HepG2 (cell line): Measurements from ENCODE around the gene WDR43. TPM values are rescaled to one million over a fixed set of nuclear protein-coding genes. Genes with fewer than 3 reads are reported as not detected.

Source experiments
- CC2D1A ChIP-seq: sonication (generic); formaldehyde crosslinking; IDR thresholded peaks from 2 replicates; pipeline ENCODE4 v1.8.1; 2023; ENCODE audit warnings: mild to moderate bottlenecking, missing genetic modification reagents
- HNF1B ChIP-seq: sonication (generic); formaldehyde crosslinking; IDR thresholded peaks from 2 replicates; pipeline ENCODE4 v1.5.1; 2020; ENCODE audit warnings: mild to moderate bottlenecking, moderate library complexity, missing genetic modification reagents
- KMT2B ChIP-seq: IDR thresholded peaks from 2 replicates; pipeline ENCODE4 v1.6.1; 2016; ENCODE audit warnings: missing genetic modification reagents, missing compliant biosample characterization
- PATZ1 ChIP-seq: sonication (generic); formaldehyde crosslinking; IDR thresholded peaks from 2 replicates; pipeline ENCODE4 v1.4.0; 2020; ENCODE audit warnings: missing genetic modification reagents
- PRDM10 ChIP-seq: sonication (generic); formaldehyde crosslinking; IDR thresholded peaks from 2 replicates; pipeline ENCODE4 v1.4.0; 2020; ENCODE audit warnings: low read depth, missing genetic modification reagents
- RAD21 ChIP-seq: fragments of 450-650 bp; formaldehyde crosslinking; IDR thresholded peaks from 2 replicates; pipeline ENCODE4 v1.5.0; 2020; ENCODE audit warnings: mild to moderate bottlenecking
- RBM22 ChIP-seq: fragments of 200-400 bp; formaldehyde crosslinking; optimal IDR thresholded peaks from 2 replicates; pipeline ENCODE3; 2017; ENCODE audit warnings: mild to moderate bottlenecking, low read length, moderate library complexity
- SNRNP70 ChIP-seq: fragments of 200-400 bp; formaldehyde crosslinking; IDR thresholded peaks from 2 replicates; pipeline ENCODE4 v1.6.1; 2017; ENCODE audit warnings: mild to moderate bottlenecking, low read depth, low read length, moderate library complexity
- SSRP1 ChIP-seq: IDR thresholded peaks from 2 replicates; pipeline ENCODE4 v1.6.1; 2016; ENCODE audit warnings: control low read depth
- ZNF251 ChIP-seq: sonication (generic); formaldehyde crosslinking; IDR thresholded peaks from 2 replicates; pipeline ENCODE4 v1.9.0; 2021; ENCODE audit warnings: mild to moderate bottlenecking, missing genetic modification reagents
- ZNF432 ChIP-seq: sonication (generic); formaldehyde crosslinking; IDR thresholded peaks from 2 replicates; pipeline ENCODE4 v1.5.0; 2020; ENCODE audit warnings: missing genetic modification reagents, mild to moderate bottlenecking, borderline replicate concordance
- ZNF530 ChIP-seq: sonication (generic); formaldehyde crosslinking; IDR thresholded peaks from 2 replicates; pipeline ENCODE4 v1.5.0; 2020; ENCODE audit warnings: low read depth, mild to moderate bottlenecking, missing genetic modification reagents
- ZNF547 ChIP-seq: sonication (generic); formaldehyde crosslinking; IDR thresholded peaks from 2 replicates; pipeline ENCODE4 v1.5.1; 2020; ENCODE audit warnings: mild to moderate bottlenecking, missing genetic modification reagents
- ZNF564 ChIP-seq: sonication (generic); formaldehyde crosslinking; IDR thresholded peaks from 2 replicates; pipeline ENCODE4 v1.8.1; 2023; ENCODE audit warnings: mild to moderate bottlenecking, missing genetic modification reagents
- ZNF614 ChIP-seq: IDR thresholded peaks from 2 replicates; pipeline ENCODE4 v1.6.1; 2018; ENCODE audit warnings: missing biosample characterization, missing genetic modification reagents, inconsistent platforms, borderline replicate concordance
- ZNF777 ChIP-seq: sonication (generic); formaldehyde crosslinking; IDR thresholded peaks from 2 replicates; pipeline ENCODE4 v1.4.0; 2020; ENCODE audit warnings: missing genetic modification reagents
- ZSCAN22 ChIP-seq: sonication (generic); formaldehyde crosslinking; IDR thresholded peaks from 2 replicates; pipeline ENCODE4 v1.4.0; 2020; ENCODE audit warnings: mild to moderate bottlenecking, missing genetic modification reagents
- polyA plus RNA-seq, 8 experiments: library from polyadenylated mRNA; depleted of rRNA in 3 of 8; stranded (reverse) in 7 of 8; unstranded in 1 of 8; fragments of >200 nt; fragmentation: Illumina TruSeq in 4 of 8; extraction: Trizol in 4 of 8; gene quantifications; 2 replicates each; pipeline versions ENCODE4 v1.2.1 to v1.2.3, GENCODE V29; 2011 to 2016; ENCODE audit warnings: low read depth in 4 of 8, missing spikeins in 1 of 8, mixed read lengths in 1 of 8; ENCODE audit not compliant: insufficient read depth in 1 of 8
- total RNA-seq, 5 experiments: library from RNA; depleted of rRNA; stranded (reverse); fragments of >200 nt; fragmentation: Illumina TruSeq; extraction: Trizol; gene quantifications; 2 replicates each; pipeline ENCODE4 v1.2.3, GENCODE V29; 2016; ENCODE audit warnings: low read depth in 1 of 5

The WDR43 gene
- total and polyA plus RNA-seq, 2 of the 13 experiments (the other 11 are each of a cell fraction or from before 2014, with no cell fraction given): 121 to 167 TPM

GRCh38 chr2:28894470-28895188 is at the start of gene WDR43 (continued):
- TF ChIP-seq PRDM10 (no peak), HNF1B (CRISPR knock-in tag) (peak; percentile 79), ZNF432 (CRISPR knock-in tag) (no peak), PATZ1 (CRISPR knock-in tag) (peak; percentile 88), SSRP1 (CRISPR knock-in tag) (no peak), ZNF564 (no peak; the same call in 1 of the 2 replicates), ZSCAN22 (CRISPR knock-in tag) (0 out of 2 replicates have a peak, but pooled peaks have one; percentile 50), CC2D1A (CRISPR knock-in tag) (0 out of 2 replicates have a peak, but pooled peaks have one; percentile 64), ZNF614 (CRISPR knock-in tag) (0 out of 2 replicates have a peak, but pooled peaks have one; percentile 68), SNRNP70 (no peak), ZNF547 (CRISPR knock-in tag) (peak; percentile 94; the same call in 1 of the 2 replicates), ZNF777 (CRISPR knock-in tag) (0 out of 2 replicates have a peak, but pooled peaks have one; percentile 31), KMT2B (peak; percentile 86), RAD21 (CRISPR knock-in tag) (peak; percentile 46; the same call in 1 of the 2 replicates), ZNF530 (CRISPR knock-in tag) (no peak), ZNF251 (CRISPR knock-in tag) (no peak; the same call in 1 of the 2 replicates), RBM22 (no peak)
